Endothelial cell of umbilical vein (primary cell): ENCODE measurements around the gene CACNA2D3. TPM values are rescaled to one million over a fixed set of nuclear protein-coding genes. Genes with fewer than 3 reads are reported as not detected.

Experiments used
- BruUV-seq: library from RNA; stranded (reverse); fragments of 400-500 nt; replicated peaks from 2 replicates; lab custom pipeline; 2021; lab: Mats Ljungman, UMichigan
- CTCF ChIA-PET: fragments of 300-600, 350-600 bp; sonication (Branson Sonifier 250); formaldehyde crosslinking; loops from one replicate; lab custom pipeline; 2021; ENCODE audit warnings: antibody characterized with exemption, inconsistent platforms; lab: Charles Lee
- POLR2A ChIA-PET: fragments of 300-600, 350-600 bp; sonication (Branson Sonifier 250); formaldehyde crosslinking; loops from one replicate; lab custom pipeline; 2021; ENCODE audit warnings: antibody characterized with exemption, inconsistent platforms; lab: Charles Lee
- DNase-seq: peaks from one replicate; pipeline ENCODE4 v3.0.0-alpha.2; 2011; ENCODE audit warnings: low read depth, low spot score
- FAIRE-seq: peaks from 2 replicates; lab custom pipeline; 2011; peaks lifted over from hg19 to GRCh38; lab: Jason Lieb, UNC
- H2AFZ ChIP-seq: 2 replicates; pipeline ENCODE4 v1.6.0; 2012; ENCODE audit warnings: low read depth, low read length, control low read depth, inconsistent platforms
- H3K27ac ChIP-seq: 2 replicates; pipeline ENCODE4 v1.5.1; 2011; ENCODE audit warnings: low read depth, mild to moderate bottlenecking, control low read depth, low read length, moderate library complexity; ENCODE audit not compliant: insufficient read depth
- H3K27me3 ChIP-seq, 2 experiments: 2 replicates each; pipeline versions ENCODE4 v1.6.0 to v1.6.1; 2011; ENCODE audit warnings: low read length in 2 of 2, mixed read lengths in 1 of 2; ENCODE audit not compliant: control insufficient read depth in 2 of 2, insufficient read depth in 2 of 2
- H3K36me3 ChIP-seq, 2 experiments: 2 replicates in 1 of 2; 3 replicates in 1 of 2; pipeline ENCODE4 v1.5.1; 2011; ENCODE audit warnings: low read length in 2 of 2, mild to moderate bottlenecking in 1 of 2, moderate library complexity in 1 of 2; ENCODE audit not compliant: control insufficient read depth in 2 of 2, insufficient read depth in 2 of 2; ENCODE audit errors: extremely low read depth in 1 of 2
- H3K4me1 ChIP-seq: 3 replicates; pipeline ENCODE4 v1.5.1; 2011; ENCODE audit warnings: mild to moderate bottlenecking, low read length; ENCODE audit not compliant: control insufficient read depth, insufficient read depth; ENCODE audit errors: extremely low read depth
- H3K4me2 ChIP-seq: 2 replicates; pipeline ENCODE4 v1.6.1; 2011; ENCODE audit warnings: low read length, control low read depth, mixed read lengths; ENCODE audit not compliant: insufficient read depth
- H3K4me3 ChIP-seq, 3 experiments: fragments of 200-600 bp in 1 of 3; sonication (generic), shearing (Covaris generic) in 1 of 3; replicated peaks in 1 of 3; 2 replicates each; pipeline ENCODE4 v1.5.1; 2011 to 2016; ENCODE audit warnings: control low read depth in 3 of 3, low read length in 3 of 3, mild to moderate bottlenecking in 2 of 3, inconsistent platforms in 1 of 3, low read depth in 1 of 3, moderate library complexity in 1 of 3; ENCODE audit not compliant: insufficient read depth in 1 of 3
- H3K79me2 ChIP-seq: 2 replicates; pipeline ENCODE4 v1.6.0; 2012; ENCODE audit warnings: low read length, inconsistent platforms; ENCODE audit not compliant: control insufficient read depth, insufficient read depth
- H3K9ac ChIP-seq: replicated peaks from 2 replicates; pipeline ENCODE3; 2011; ENCODE audit warnings: low read length, control low read depth; ENCODE audit not compliant: insufficient read depth; ENCODE audit errors: extremely low read depth
- H3K9me1 ChIP-seq: replicated peaks from 3 replicates; pipeline ENCODE4 v1.6.0; 2011; ENCODE audit warnings: mild to moderate bottlenecking, low read length; ENCODE audit not compliant: control insufficient read depth, insufficient read depth; ENCODE audit errors: extremely low read depth
- H3K9me3 ChIP-seq: replicated peaks from 2 replicates; pipeline ENCODE4 v1.5.1; 2012; ENCODE audit warnings: low read length, inconsistent platforms; ENCODE audit not compliant: control insufficient read depth, insufficient read depth
- H4K20me1 ChIP-seq: replicated peaks from 2 replicates; pipeline ENCODE3; 2011; ENCODE audit warnings: mild to moderate bottlenecking, low read length; ENCODE audit not compliant: control insufficient read depth, insufficient read depth; ENCODE audit errors: extremely low read depth
- EZH2 ChIP-seq: IDR thresholded peaks from 2 replicates; pipeline ENCODE4 v1.6.1; 2012; ENCODE audit warnings: borderline replicate concordance, low read depth, mild to moderate bottlenecking, moderate library complexity, low read length, inconsistent platforms; ENCODE audit not compliant: severe bottlenecking
- FOS ChIP-seq: IDR thresholded peaks from 2 replicates; pipeline ENCODE4 v1.6.1; 2011; ENCODE audit warnings: mild to moderate bottlenecking, low read length, moderate library complexity, borderline replicate concordance; ENCODE audit not compliant: insufficient read depth
- GATA2 ChIP-seq: IDR thresholded peaks from 2 replicates; pipeline ENCODE4 v1.7.0; 2011; ENCODE audit warnings: low read depth, mild to moderate bottlenecking, moderate library complexity, mixed read lengths, low read length; ENCODE audit not compliant: insufficient read length, insufficient read depth
- JUN ChIP-seq: IDR thresholded peaks from 2 replicates; pipeline ENCODE4 v1.6.1; 2011; ENCODE audit warnings: borderline replicate concordance, low read depth; ENCODE audit not compliant: insufficient read length, insufficient read depth
- MYC ChIP-seq: IDR thresholded peaks from one replicate; pipeline ENCODE4 v1.6.1; 2011; ENCODE audit warnings: mild to moderate bottlenecking, low read depth, low read length
- POLR2A ChIP-seq: IDR thresholded peaks from 2 replicates; pipeline ENCODE4 v1.6.1; 2012; ENCODE audit warnings: low read depth, mild to moderate bottlenecking, control low read depth, low read length
- POLR2AphosphoS5 ChIP-seq: IDR thresholded peaks from 2 replicates; pipeline ENCODE4 v1.6.1; 2012; ENCODE audit warnings: low read depth, mild to moderate bottlenecking, control low read depth, low read length, moderate library complexity; ENCODE audit not compliant: insufficient read depth
- dilution Hi-C: fragments of 300-500 bp; cut with MboI; formaldehyde crosslinking; loops from one replicate; pipeline ENCODE4 v1.15.0; 2019; ENCODE audit warnings: low sequenced_read_pairs; ENCODE audit not compliant: extremely low pct_ligation_motif_present
- intact Hi-C: fragments of 100-400 bp; cut with micrococcal nuclease; formaldehyde crosslinking; loops from one replicate; pipeline ENCODE4 v1.10.0; 2022
- polyA plus RNA-seq, 4 experiments: library from polyadenylated mRNA; depleted of rRNA in 3 of 4; stranded (reverse) in 3 of 4; unstranded in 1 of 4; fragments of >200 nt; gene quantifications; 2 replicates each; pipeline versions ENCODE4 v1.2.1 to v1.2.3, GENCODE V29; 2011 to 2012; ENCODE audit warnings: missing spikeins in 1 of 4
- total RNA-seq: library from RNA; stranded (reverse); gene quantifications from 2 replicates; pipeline ENCODE4 v1.2.3, GENCODE V29; 2021
- TF ChIP-seq, protein P1 (sequence below): IDR thresholded peaks from 2 replicates; pipeline ENCODE4 v1.6.1; 2011; ENCODE audit not compliant: insufficient read depth, insufficient read length
- TF ChIP-seq, protein P2 (sequence below), 2 donors: IDR thresholded peaks; 1 replicate in 1 of 2; 2 replicates in 1 of 2; pipeline ENCODE4 v1.5.1; 2011; ENCODE audit warnings: low read length in 2 of 2, mild to moderate bottlenecking in 2 of 2, moderate library complexity in 2 of 2, control low read depth in 1 of 2, inconsistent platforms in 1 of 2, low read depth in 1 of 2; ENCODE audit not compliant: insufficient read depth in 1 of 2; ENCODE audit errors: extremely low read depth in 1 of 2

CACNA2D3 gene
- total and polyA plus RNA-seq, 2 donors (not counting 3 experiments of a cell fraction or from before 2014, with no cell fraction given), result not detected

DNA sequence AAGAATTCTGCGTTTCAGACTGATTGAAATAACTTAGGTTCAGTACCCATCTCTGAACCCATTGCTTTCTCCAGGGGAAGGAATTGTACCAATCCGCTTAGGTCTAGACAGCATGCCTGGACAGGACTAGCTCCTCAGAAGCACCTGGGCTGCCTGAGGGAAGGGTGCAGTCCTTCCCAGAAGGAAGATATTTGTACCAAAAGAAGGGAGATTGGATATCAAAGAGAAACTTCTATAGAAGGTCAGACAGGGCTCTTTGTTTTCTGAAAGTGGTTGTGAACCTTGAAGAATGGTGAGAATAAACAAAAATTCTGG, 939.3 kb downstream of the CACNA2D3 start:
- Histone ChIP-seq H3K36me3 (no peaks in the 10 kb centered on the region), H3K79me2 (no peaks in the 10 kb centered on the region), H3K4me2 (no peak overlapping the region), H3K9me1 (no peaks in the 10 kb centered on the region), H3K9me3 (peaks cover 4% of the 10 kb centered on the region), H4K20me1 (no peaks in the 10 kb centered on the region), H2AFZ (no peak overlapping the region), H3K27ac (no peak overlapping the region), H3K4me1 (no peaks in the 10 kb centered on the region), H3K9ac (no peak overlapping the region), H3K4me3 (no peak overlapping the region), H3K27me3 (no peaks in the 10 kb centered on the region)
- DNase-seq, result no peak
- FAIRE-seq, result no peak
- dilution Hi-C loops (no loop called here), intact Hi-C loops (no loop called here)
- CTCF ChIA-PET, result no interaction called here
- no peak for TF ChIP-seq EZH2
- TF ChIP-seq JUN, result no peak
- TF ChIP-seq, protein P1, sequence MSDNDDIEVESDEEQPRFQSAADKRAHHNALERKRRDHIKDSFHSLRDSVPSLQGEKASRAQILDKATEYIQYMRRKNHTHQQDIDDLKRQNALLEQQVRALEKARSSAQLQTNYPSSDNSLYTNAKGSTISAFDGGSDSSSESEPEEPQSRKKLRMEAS, result no peak
- TF ChIP-seq, protein P2, sequence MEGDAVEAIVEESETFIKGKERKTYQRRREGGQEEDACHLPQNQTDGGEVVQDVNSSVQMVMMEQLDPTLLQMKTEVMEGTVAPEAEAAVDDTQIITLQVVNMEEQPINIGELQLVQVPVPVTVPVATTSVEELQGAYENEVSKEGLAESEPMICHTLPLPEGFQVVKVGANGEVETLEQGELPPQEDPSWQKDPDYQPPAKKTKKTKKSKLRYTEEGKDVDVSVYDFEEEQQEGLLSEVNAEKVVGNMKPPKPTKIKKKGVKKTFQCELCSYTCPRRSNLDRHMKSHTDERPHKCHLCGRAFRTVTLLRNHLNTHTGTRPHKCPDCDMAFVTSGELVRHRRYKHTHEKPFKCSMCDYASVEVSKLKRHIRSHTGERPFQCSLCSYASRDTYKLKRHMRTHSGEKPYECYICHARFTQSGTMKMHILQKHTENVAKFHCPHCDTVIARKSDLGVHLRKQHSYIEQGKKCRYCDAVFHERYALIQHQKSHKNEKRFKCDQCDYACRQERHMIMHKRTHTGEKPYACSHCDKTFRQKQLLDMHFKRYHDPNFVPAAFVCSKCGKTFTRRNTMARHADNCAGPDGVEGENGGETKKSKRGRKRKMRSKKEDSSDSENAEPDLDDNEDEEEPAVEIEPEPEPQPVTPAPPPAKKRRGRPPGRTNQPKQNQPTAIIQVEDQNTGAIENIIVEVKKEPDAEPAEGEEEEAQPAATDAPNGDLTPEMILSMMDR (IDR thresholded peaks at IDR 0.05; ENCODE audit: extremely low read depth in 1 of 2, insufficient read depth in 1 of 2, low read depth in 1 of 2, low read length in 2 of 2), result no peak
- TF ChIP-seq POLR2A, result no peak
- TF ChIP-seq POLR2AphosphoS5, result no peak
- TF ChIP-seq MYC, result no peak
- no peak for TF ChIP-seq GATA2
- no peak for TF ChIP-seq FOS
- POLR2A ChIA-PET, result no interaction called here
- BruUV-seq, result no TSS peak
